WERI-Rb-1 (cell line): ENCODE results near the gene SMIM27.
A peak's percentile ranks its signal among the peaks of the same experiment; 100 is the strongest.

Source experiments
- DNase-seq: peaks from one replicate; pipeline ENCODE4 v3.0.0-alpha.2; 2020
- H3K27ac ChIP-seq: fragments of 250-450 bp; sonication (Bioruptor Pico); 2 replicates; pipeline ENCODE4 v1.5.1; 2020; ENCODE audit warnings: mild to moderate bottlenecking, moderate library complexity
- H3K27me3 ChIP-seq: fragments of 250-450 bp; sonication (Bioruptor Pico); 2 replicates; pipeline ENCODE4 v1.5.1; 2021; ENCODE audit warnings: mild to moderate bottlenecking, low read depth, moderate library complexity; ENCODE audit not compliant: insufficient read depth, severe bottlenecking
- H3K36me3 ChIP-seq: fragments of 250-450 bp; sonication (Bioruptor Pico); 2 replicates; pipeline ENCODE4 v1.5.1; 2020; ENCODE audit warnings: mild to moderate bottlenecking, moderate library complexity
- H3K4me3 ChIP-seq: 2 replicates; pipeline ENCODE4 v1.5.1; 2011; ENCODE audit warnings: low read depth, mild to moderate bottlenecking, control low read depth, low read length
- H3K9me3 ChIP-seq: fragments of 250-450 bp; sonication (Bioruptor Pico); 2 replicates; pipeline ENCODE4 v1.5.1; 2021; ENCODE audit warnings: mild to moderate bottlenecking, moderate library complexity; ENCODE audit not compliant: severe bottlenecking
- CTCF ChIP-seq: IDR thresholded peaks from 2 replicates; pipeline ENCODE4 v1.5.1; 2011; ENCODE audit warnings: low read depth, mild to moderate bottlenecking, control low read depth, inconsistent platforms, low read length

Gene SMIM27

GRCh38 chr9:32579706-32580331 is 27.7 kb downstream of the SMIM27 start:
- peak; percentile 86 for TF ChIP-seq CTCF
- H3K9me3 ChIP-seq = no peaks in the 10 kb centered on the region
- H3K27me3 ChIP-seq = peaks cover 28% of the 10 kb centered on the region
- peak; percentile 58 for DNase-seq
- H3K4me3 ChIP-seq = no peak overlapping the region
- H3K36me3 ChIP-seq = no peaks in the 10 kb centered on the region
- no peak overlapping the region for H3K27ac ChIP-seq

DNA sequence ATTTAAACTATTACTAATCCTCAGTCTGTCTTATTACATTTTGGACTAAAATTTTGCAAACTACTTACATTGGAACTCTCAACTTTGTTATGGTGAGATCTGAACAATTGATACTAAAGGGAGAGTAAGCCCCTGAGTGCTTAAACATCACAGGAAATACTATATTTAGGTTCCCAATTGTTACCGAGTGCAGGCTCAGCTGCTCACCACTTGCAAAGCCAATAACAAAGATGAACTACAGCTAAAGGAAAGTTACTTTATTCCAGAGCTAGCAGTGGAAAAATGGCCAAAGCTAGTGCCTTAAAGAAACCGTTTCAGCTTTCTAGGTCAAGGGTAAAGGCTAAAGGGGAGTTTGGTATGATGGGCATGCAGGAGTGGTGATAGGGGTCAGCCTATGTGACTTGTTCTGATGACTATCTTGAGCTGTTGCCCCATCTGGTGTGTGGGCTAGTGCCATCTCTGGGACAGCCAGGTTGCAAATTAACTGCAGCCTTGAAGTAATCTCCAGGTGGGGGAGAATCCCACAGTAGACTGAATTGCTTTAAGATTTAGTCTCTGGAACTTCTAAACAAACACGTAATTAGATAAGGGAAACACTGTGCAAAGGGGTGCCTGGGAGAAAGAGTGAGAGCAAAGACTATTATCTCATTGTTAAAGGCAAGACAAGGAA is 28.6 kb downstream of the SMIM27 start:
- Histone ChIP-seq H3K27ac (no peak overlapping the region), H3K27me3 (peaks cover 32% of the 10 kb centered on the region), H3K9me3 (no peaks in the 10 kb centered on the region), H3K4me3 (no peak overlapping the region), H3K36me3 (no peaks in the 10 kb centered on the region)
- no peak for TF ChIP-seq CTCF
- DNase-seq = no peak

- peak; percentile 48 for DNase-seq
- TF ChIP-seq CTCF = peak; percentile 60
- Histone ChIP-seq H3K27me3 (peaks cover 34% of the 10 kb centered on the region), H3K9me3 (no peaks in the 10 kb centered on the region), H3K27ac (no peak overlapping the region), H3K36me3 (no peaks in the 10 kb centered on the region), H3K4me3 (no peak overlapping the region)
Observed at GRCh38 chr9:32581512-32582143, 29.5 kb downstream of the SMIM27 start.

DNA sequence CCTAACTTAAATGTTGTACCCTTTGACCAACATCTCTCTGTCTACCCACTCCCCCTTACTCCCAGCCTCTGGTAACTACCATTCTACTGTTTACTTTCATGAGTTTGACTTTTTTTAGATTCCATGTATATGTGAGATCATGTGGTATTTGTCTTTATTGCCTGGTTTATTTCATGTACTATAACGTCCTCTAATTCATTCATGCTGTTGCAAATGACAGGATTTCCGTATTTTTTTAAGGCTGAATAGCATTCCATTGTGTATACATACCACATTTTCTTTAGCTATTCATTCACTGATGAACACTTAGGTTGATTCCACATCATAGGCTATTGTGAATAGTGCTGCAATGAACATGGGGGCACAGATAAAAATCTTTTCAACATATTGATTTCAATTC is 32.7 kb downstream of the SMIM27 start:
- DNase-seq = no peak

GRCh38 chr9:32587901-32588300 is 35.8 kb downstream of the SMIM27 start:
- peaks cover 15% of the 10 kb centered on the region for H3K27me3 ChIP-seq
- no peak overlapping the region for H3K27ac ChIP-seq
- no peaks in the 10 kb centered on the region for H3K9me3 ChIP-seq
- TF ChIP-seq CTCF = no peak
- no peak overlapping the region for H3K4me3 ChIP-seq
- H3K36me3 ChIP-seq = no peaks in the 10 kb centered on the region
- no peak for DNase-seq

More for the DNA sequence above, 32.7 kb downstream of the SMIM27 start:
- H3K4me3 ChIP-seq = no peak overlapping the region
- no peak for TF ChIP-seq CTCF
- H3K27ac ChIP-seq = no peak overlapping the region
- H3K9me3 ChIP-seq = no peaks in the 10 kb centered on the region
- H3K27me3 ChIP-seq = peaks cover 18% of the 10 kb centered on the region
- H3K36me3 ChIP-seq = no peaks in the 10 kb centered on the region
